Activated CD8-positive, alpha-beta memory T cell treated with anti-CD3 and anti-CD28 coated beads, Interleukin-2, amount 50 U/mL, for 1 hour (primary cell): ENCODE results near the gene GRIK2.

Experiments
- DNase-seq: peaks from one replicate; pipeline ENCODE4 v3.0.0-alpha.2; 2020; ENCODE audit errors: extremely low read depth

GRIK2 gene

GRCh38 chr6:101537753-101538316 is 144.3 kb downstream of the GRIK2 start:
- DNase-seq: no peak

GRCh38 chr6:101539510-101540245 is 146.2 kb downstream of the GRIK2 start:
- no peak for DNase-seq

GRCh38 chr6:101541894-101542293 is 148.4 kb downstream of the GRIK2 start:
- DNase-seq: no peak

- no peak for DNase-seq
Measured at GRCh38 chr6:101543796-101544195, 150.3 kb downstream of the GRIK2 start.

DNA sequence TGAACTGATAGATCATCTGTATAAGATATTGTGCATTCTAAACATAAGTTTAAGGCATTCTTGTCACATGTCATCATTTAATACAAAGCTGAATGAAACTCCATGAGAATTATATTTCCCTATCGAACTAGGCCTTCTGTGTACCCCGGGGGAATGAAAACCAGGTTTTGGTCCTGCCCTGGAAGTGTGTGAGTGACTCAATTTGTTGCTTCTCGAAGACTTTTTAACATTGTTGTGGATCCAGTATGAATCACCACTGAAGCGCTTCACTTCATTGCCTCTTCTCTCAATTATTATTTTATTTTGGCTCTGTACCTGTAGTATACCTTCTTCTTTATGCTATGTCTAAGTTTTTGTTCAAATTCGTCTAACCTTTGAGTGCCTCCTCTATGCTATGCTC is 150.8 kb downstream of the GRIK2 start:
- DNase-seq: no peak

GRCh38 chr6:101545191-101545590 is 151.7 kb downstream of the GRIK2 start:
- no peak for DNase-seq

DNA sequence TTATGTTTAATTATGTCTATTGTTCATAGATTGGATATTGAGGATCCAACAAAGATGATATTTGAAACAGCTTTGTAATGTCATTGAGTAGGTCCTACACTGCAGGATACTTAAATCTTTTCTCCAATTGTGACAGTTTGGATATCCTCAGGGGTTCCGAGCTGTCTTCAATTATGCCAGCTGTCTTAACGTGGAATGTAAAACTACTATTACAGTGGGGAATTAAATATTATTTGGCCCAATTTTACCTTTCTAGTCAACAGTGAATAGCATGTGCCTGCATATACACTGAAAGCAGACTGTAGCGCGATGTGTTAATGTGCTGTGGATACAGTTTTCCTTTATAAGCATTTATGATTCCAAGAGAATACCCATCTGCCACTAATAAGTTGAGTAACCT is 156.9 kb downstream of the GRIK2 start:
- DNase-seq: no peak

GRCh38 chr6:101554231-101554630 is 160.7 kb downstream of the GRIK2 start:
- DNase-seq: no peak

- DNase-seq: no peak
Measured at GRCh38 chr6:101558712-101559111, 165.2 kb downstream of the GRIK2 start.

DNA sequence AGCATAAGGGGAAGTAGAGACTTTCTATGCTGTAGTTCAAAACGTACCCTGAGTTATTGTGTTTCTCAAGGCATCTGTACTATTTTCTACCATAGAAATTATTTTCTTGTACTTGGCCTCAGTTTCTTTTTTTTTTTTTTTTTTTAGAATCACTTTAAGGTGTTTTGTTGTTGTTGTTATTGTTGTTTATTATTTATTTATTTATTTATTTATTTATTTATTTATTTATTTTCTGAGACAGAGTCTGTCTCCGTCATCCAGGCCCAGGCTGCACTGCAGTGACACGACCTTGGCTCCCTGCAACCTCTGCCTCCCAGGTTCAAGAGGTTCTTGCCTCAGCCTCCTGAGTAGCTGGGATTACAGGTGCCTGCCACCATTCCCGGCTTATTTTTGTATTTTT is 179.1 kb downstream of the GRIK2 start:
- no peak for DNase-seq

DNA sequence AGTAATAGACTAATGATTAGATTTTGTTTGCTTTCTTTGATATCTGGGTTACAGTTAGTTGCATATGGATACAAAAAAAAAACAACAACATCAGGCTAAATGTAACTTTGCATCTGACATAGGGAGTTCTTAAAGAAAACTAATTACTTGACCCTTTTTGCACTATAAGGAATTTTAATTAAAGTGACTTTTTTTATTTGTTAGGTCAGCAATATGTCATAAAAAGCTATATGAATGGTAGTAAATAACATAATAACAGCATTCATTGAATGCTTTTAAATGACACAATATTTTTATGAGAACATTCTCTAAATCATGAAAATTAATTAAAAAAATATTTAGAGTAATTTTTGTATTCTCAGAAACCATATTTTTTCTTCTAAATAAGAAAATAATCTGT is 183.6 kb downstream of the GRIK2 start:
- no peak for DNase-seq

GRCh38 chr6:101578306-101578705 is 184.8 kb downstream of the GRIK2 start:
- DNase-seq: no peak

DNA sequence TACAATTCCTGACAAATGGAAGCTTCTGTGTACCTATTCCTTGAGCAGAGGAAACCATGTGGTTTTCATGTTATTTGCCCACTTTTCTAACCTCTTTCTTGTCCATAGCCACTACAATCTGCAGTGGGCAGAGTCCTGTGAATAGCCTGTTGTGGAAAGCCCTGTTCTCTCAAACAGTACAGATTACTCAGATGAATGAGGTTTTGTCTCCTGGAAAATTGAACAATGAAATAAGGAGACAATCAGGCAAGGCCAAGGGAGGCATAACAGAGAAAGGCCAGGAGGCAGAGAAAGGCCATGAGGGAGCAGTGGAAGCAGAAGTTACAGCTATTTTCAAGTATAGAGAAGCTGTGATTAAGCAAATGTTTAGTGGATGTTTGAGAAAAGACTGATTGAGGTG is 189.3 kb downstream of the GRIK2 start:
- DNase-seq: no peak

DNA sequence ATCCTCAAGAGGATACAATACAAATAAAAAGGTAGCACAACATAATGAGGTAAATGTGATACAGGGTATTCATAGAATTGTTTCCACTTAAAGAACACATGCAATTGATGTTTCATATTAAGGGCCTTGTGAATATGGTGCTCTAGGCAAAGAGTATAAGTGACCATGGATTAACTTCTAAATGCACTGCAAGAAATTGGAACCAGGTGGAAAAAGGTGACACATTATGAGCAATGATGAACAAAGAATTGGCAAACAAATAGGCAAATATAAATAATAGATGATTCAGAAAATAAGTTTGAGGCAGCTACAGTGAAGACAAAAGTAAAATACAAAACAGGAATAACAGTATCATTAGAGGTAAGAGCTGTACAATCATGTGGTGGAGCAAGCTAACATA is 192.0 kb downstream of the GRIK2 start:
- no peak for DNase-seq

- DNase-seq: no peak
Measured at GRCh38 chr6:101588343-101588742, 194.8 kb downstream of the GRIK2 start.

DNA sequence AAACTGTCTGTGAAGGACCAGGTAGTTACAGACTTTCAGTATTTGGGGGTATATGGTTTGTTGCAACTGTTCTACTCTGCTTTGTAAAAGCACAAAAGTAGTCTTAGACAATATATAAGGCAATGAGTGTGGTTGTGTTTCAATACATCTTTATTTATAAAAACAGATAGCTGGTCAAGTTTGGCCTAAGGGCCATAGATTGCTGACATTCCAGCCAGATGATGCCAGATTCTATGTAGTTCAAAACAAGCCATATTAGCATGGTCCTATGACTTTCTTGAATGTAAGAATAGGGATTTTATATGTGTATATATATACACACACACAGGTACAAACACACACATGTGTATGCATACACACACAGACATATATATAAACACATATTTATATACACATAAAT is 201.8 kb downstream of the GRIK2 start:
- no peak for DNase-seq

- no peak for DNase-seq
Measured at GRCh38 chr6:101597693-101598092, 204.2 kb downstream of the GRIK2 start.

DNA sequence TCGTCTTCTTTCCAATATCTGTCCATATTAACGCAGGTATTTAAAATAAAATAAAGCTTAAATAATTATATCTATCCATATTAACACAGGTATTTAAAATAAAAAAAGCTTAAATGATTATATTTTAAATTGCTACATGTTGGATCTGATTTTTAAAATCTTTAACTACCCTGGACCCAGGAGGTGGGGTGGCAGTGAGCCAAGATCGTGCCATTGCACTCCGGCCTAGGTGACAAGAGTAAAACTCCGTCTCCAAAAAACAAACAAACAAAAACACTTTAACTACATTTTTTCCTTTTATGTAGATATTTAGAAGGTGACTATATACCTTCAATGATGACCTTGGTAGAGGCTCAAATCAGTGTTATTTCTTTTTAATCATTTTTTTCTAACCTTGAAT is 211.9 kb downstream of the GRIK2 start:
- no peak for DNase-seq

- no peak for DNase-seq
Measured at GRCh38 chr6:101605874-101606273, 212.4 kb downstream of the GRIK2 start.

DNA sequence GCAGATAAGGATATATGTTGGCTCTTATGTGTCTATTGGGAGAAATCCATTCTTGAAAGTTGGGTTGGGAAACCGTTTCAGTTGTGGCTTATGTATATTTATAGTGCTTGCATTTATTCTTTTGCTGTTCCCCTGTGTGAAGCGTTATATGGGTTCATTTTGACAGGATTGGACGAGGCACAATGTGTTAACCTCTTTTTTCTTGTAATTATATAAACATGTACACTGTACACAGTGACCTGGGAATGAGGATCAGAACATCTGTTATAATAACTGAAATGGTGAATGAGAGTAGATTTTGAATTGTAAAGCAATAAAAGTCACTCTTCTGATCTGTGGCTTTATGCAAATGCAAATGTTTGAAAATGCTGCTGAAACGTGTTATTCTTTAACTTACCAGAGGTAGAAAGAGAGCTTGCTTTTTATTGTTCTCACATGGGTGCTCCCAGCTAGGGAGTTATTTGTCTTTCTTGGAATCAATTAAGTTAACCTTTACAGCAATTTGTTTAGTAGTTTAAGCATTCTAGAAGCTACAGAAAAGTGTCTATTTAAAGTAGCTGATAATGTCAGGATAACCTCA is 213.7 kb downstream of the GRIK2 start:
- DNase-seq: no peak

- DNase-seq: no peak
Measured at GRCh38 chr6:101608703-101609102, 215.2 kb downstream of the GRIK2 start.

DNA sequence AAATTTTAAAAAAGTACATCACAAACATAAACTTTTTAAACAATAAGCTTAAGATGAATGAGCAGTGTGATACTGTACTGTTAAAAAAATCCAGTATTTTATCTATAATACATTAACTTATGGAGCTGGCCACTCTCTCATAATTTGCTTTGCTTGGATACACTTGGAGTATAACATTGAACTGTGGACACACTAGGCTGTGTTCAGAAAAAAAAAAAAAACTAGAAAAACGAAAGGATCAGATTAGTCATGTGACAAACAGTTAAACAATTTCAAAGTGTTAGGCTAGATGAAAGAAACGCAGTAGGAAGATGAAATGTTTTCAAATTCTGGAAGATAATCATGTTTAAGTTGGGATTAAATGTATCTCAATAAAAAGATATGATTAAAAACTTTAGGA is 220.0 kb downstream of the GRIK2 start:
- no peak for DNase-seq

- no peak for DNase-seq
Measured at GRCh38 chr6:101614774-101615173, 221.3 kb downstream of the GRIK2 start.

GRCh38 chr6:101626269-101626668 is 232.8 kb downstream of the GRIK2 start:
- no peak for DNase-seq
